DND-41 (cell line): ENCODE results near the gene DIAPH3.

ENCODE experiments used
- ATAC-seq: fragments of 200-7000 bp; cut with Tn5 transposase; 3 replicates; pipeline ENCODE4 v1.9.1; 2021; ENCODE audit warnings: low read depth; ENCODE audit not compliant: insufficient read depth
- DNase-seq: peaks from one replicate; pipeline ENCODE4 v3.0.0-alpha.2; 2020
- H2AFZ ChIP-seq: 2 replicates; pipeline ENCODE4 v1.6.0; 2012; ENCODE audit warnings: low read depth, low read length
- H3K27ac ChIP-seq: 2 replicates; pipeline ENCODE4 v1.5.1; 2012; ENCODE audit warnings: low read length, inconsistent platforms
- H3K27me3 ChIP-seq: fragments of 200-600 bp; sonication (generic); 2 replicates; pipeline ENCODE4 v1.6.0; 2012; ENCODE audit warnings: low read length, mild to moderate bottlenecking, inconsistent platforms; ENCODE audit not compliant: insufficient read depth, poor library complexity
- H3K36me3 ChIP-seq: 2 replicates; pipeline ENCODE4 v1.5.1; 2012; ENCODE audit warnings: low read length, inconsistent platforms; ENCODE audit not compliant: insufficient read depth
- H3K4me1 ChIP-seq: 2 replicates; pipeline ENCODE4 v1.5.1; 2012; ENCODE audit warnings: mild to moderate bottlenecking, low read length; ENCODE audit not compliant: insufficient read depth
- H3K4me2 ChIP-seq: 2 replicates; pipeline ENCODE4 v1.6.0; 2012; ENCODE audit warnings: mild to moderate bottlenecking, moderate library complexity, low read length, inconsistent platforms; ENCODE audit not compliant: insufficient read depth
- H3K4me3 ChIP-seq, 2 experiments: fragments of 200-600 bp in 1 of 2; shearing (Covaris generic) in 1 of 2; 2 replicates each; pipeline ENCODE4 v1.5.1; 2012 to 2016; ENCODE audit warnings: inconsistent platforms in 2 of 2, low read length in 2 of 2, mild to moderate bottlenecking in 2 of 2, low read depth in 1 of 2, moderate library complexity in 1 of 2
- H3K79me2 ChIP-seq: 2 replicates; pipeline ENCODE4 v1.6.0; 2012; ENCODE audit warnings: low read length, inconsistent platforms; ENCODE audit not compliant: insufficient read depth
- H3K9ac ChIP-seq: 2 replicates; pipeline ENCODE4 v1.6.0; 2012; ENCODE audit warnings: low read depth, mild to moderate bottlenecking, inconsistent platforms, low read length, moderate library complexity
- H3K9me3 ChIP-seq: 2 replicates; pipeline ENCODE4 v1.5.1; 2012; ENCODE audit warnings: low read length, moderate library complexity, mild to moderate bottlenecking, inconsistent platforms; ENCODE audit not compliant: insufficient read depth, severe bottlenecking
- H4K20me1 ChIP-seq: 2 replicates; pipeline ENCODE4 v1.6.0; 2012; ENCODE audit warnings: low read length; ENCODE audit not compliant: insufficient read depth
- EZH2 ChIP-seq: IDR thresholded peaks from 3 replicates; pipeline ENCODE4 v1.6.1; 2012; ENCODE audit warnings: borderline replicate concordance, low read depth, mild to moderate bottlenecking, moderate library complexity, low read length, inconsistent platforms; ENCODE audit not compliant: severe bottlenecking
- TF ChIP-seq, protein P1 (sequence below): IDR thresholded peaks from 2 replicates; pipeline ENCODE4 v1.5.1; 2012; ENCODE audit warnings: borderline replicate concordance, low read length, moderate library complexity, mild to moderate bottlenecking; ENCODE audit not compliant: poor library complexity, severe bottlenecking; ENCODE audit errors: extremely low read depth

The DIAPH3 gene

DNA sequence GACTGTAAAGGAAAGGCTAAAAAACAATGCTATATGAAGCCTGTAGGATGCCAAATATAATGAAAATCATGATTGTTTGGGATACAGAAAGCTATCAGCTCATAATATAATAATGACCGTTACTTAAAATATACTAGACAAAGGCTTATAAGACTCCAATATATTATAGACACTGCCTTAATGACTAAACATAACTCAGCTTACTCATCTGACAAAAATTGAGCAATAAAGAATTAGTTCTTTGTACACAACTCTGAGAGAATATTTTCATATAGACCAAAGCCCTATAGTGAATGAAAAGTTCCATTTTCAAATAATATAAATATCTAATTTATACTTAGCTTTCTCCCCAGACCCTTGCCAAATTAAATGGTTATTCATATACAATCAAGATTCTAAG lies 283.3 kb downstream of the DIAPH3 start:
- Histone ChIP-seq H3K4me2 (no peak overlapping the region), H3K4me1 (no peaks in the 10 kb centered on the region), H4K20me1 (no peaks in the 10 kb centered on the region), H3K27me3 (no peaks in the 10 kb centered on the region), H3K27ac (no peak overlapping the region), H3K36me3 (peaks cover 35% of the 10 kb centered on the region), H3K9ac (no peak overlapping the region), H3K79me2 (no peaks in the 10 kb centered on the region), H3K9me3 (no peaks in the 10 kb centered on the region), H3K4me3 (no peak overlapping the region), H2AFZ (no peak overlapping the region)
- DNase-seq (no peak), ATAC-seq (no peak)
- TF ChIP-seq EZH2, result no peak
- TF ChIP-seq, protein P1, sequence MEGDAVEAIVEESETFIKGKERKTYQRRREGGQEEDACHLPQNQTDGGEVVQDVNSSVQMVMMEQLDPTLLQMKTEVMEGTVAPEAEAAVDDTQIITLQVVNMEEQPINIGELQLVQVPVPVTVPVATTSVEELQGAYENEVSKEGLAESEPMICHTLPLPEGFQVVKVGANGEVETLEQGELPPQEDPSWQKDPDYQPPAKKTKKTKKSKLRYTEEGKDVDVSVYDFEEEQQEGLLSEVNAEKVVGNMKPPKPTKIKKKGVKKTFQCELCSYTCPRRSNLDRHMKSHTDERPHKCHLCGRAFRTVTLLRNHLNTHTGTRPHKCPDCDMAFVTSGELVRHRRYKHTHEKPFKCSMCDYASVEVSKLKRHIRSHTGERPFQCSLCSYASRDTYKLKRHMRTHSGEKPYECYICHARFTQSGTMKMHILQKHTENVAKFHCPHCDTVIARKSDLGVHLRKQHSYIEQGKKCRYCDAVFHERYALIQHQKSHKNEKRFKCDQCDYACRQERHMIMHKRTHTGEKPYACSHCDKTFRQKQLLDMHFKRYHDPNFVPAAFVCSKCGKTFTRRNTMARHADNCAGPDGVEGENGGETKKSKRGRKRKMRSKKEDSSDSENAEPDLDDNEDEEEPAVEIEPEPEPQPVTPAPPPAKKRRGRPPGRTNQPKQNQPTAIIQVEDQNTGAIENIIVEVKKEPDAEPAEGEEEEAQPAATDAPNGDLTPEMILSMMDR, result no peak

DNA sequence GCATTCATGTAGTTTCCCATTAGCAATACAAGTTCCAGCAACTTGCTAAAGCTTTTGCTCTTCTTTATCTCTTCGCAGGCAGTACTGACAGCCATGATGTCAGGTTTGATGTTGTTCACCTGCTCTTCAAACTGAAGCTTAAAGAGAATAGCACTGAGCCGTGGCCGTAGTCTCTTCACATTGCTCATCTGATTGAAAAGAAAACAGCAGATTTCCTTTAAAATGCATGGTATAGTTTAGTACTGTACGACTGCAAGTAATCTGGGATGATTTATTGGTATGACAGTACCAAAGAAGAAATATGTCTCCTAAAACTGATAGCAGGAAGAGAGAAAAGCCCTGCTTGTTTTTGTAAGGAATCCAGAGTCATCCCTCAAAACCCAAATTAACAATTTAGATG lies 284.4 kb downstream of the DIAPH3 start:
- H3K4me2 ChIP-seq, result no peak overlapping the region
- no peak for ATAC-seq
- H3K27me3 ChIP-seq, result no peaks in the 10 kb centered on the region
- no peak overlapping the region for H3K27ac ChIP-seq
- no peaks in the 10 kb centered on the region for H3K79me2 ChIP-seq
- H4K20me1 ChIP-seq, result no peaks in the 10 kb centered on the region
- TF ChIP-seq, protein P1, result no peak
- no peak for TF ChIP-seq EZH2
- peaks cover 36% of the 10 kb centered on the region for H3K36me3 ChIP-seq
- H2AFZ ChIP-seq, result no peak overlapping the region
- DNase-seq, result no peak
- no peaks in the 10 kb centered on the region for H3K4me1 ChIP-seq
- H3K9ac ChIP-seq, result no peak overlapping the region
- H3K4me3 ChIP-seq, result no peak overlapping the region
- no peaks in the 10 kb centered on the region for H3K9me3 ChIP-seq

DNA sequence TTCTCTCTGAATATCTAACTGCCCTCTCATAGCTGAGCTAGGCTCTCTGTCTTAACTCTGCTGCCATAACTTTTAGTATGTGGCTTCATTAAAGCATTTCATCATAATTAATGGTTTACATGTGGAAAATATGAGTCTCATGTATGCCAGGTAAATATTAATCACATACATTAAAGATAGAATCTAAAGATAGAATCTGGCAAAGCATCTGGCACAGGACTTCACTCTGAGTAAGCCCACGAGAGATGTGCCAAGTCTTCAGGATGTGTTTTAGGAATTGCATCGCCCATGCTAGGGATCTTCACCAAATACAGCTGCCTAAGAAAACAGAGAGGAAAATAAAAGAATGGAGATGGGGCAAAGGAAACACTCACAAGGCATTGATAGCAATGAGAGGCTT lies 285.8 kb downstream of the DIAPH3 start:
- Histone ChIP-seq H3K4me2 (no peak overlapping the region), H3K9ac (no peak overlapping the region), H2AFZ (no peak overlapping the region), H3K27me3 (no peaks in the 10 kb centered on the region), H3K4me3 (no peak overlapping the region), H3K36me3 (peaks cover 42% of the 10 kb centered on the region), H3K9me3 (no peaks in the 10 kb centered on the region), H4K20me1 (no peaks in the 10 kb centered on the region), H3K4me1 (no peaks in the 10 kb centered on the region), H3K79me2 (no peaks in the 10 kb centered on the region), H3K27ac (no peak overlapping the region)
- DNase-seq (no peak), ATAC-seq (no peak)
- TF ChIP-seq, protein P1, result no peak

DNA sequence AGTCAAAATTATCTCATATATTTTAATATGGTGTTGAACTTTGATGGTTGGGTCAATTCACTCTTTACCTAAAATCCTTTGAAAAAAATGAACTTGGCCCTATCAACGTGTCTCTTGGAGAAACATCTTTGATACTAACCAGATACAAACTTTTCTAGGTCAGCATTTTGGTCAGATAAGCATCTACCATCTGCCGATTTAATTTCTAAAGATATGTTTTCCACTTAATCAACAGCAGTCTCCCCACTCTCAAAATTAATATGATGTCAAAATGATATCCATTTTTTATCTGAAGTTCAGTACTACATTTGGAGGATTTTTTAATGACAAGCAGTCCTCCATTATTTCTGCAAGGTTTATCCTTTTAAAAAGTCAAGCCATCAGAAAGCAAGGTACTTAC lies 288.8 kb downstream of the DIAPH3 start:
- Histone ChIP-seq H3K4me3 (no peak overlapping the region), H3K27ac (no peak overlapping the region), H3K36me3 (peaks cover 42% of the 10 kb centered on the region), H3K4me1 (no peaks in the 10 kb centered on the region), H3K9me3 (no peaks in the 10 kb centered on the region), H3K4me2 (no peak overlapping the region), H3K79me2 (no peaks in the 10 kb centered on the region), H3K9ac (no peak overlapping the region), H3K27me3 (no peaks in the 10 kb centered on the region), H4K20me1 (no peaks in the 10 kb centered on the region), H2AFZ (no peak overlapping the region)
- TF ChIP-seq, protein P1, result no peak
- TF ChIP-seq EZH2, result no peak
- ATAC-seq (no peak), DNase-seq (no peak)
